GM12865 (cell line): ENCODE measurements around the gene HSD17B11.
"Not testable (repeated sequence)": the region's sequence is repeated elsewhere in the genome, so short reads cannot be mapped to it uniquely, and the experiment has no call there.

Source experiments
- DNase-seq: peaks from one replicate; pipeline ENCODE4 v3.0.0; 2010; ENCODE audit warnings: low read depth
- H3K4me3 ChIP-seq: 2 replicates; pipeline ENCODE4 v1.5.1; 2011; ENCODE audit warnings: mild to moderate bottlenecking, low read depth, low read length, control low read depth
- TF ChIP-seq, protein P1 (sequence below): IDR thresholded peaks from 2 replicates; pipeline ENCODE4 v1.5.1; 2011; ENCODE audit warnings: low read length, control low read depth, low read depth, inconsistent platforms; ENCODE audit not compliant: insufficient read depth; ENCODE audit errors: missing control alignments

Gene HSD17B11

DNA sequence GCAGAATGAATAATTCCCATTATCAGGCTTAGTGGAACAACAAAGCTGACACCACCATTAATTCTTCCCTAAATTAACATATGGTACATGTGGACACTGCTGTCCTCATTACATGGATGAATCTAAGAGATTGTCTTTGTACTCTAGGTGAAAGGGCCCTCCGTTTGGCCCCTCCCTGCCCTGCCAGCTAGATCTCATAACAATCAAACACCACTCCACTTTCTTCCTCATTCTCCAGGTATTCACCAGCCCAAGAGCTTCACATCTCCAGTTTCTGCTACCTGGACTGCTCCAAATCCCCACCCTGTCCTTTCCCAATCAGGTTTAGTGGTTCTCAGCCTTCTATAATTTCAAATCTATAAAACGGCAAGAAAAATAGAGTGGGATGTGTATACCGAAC is 3.8 kb downstream of the HSD17B11 start:
- no peak for DNase-seq
- H3K4me3 ChIP-seq = no peak overlapping the region

DNA sequence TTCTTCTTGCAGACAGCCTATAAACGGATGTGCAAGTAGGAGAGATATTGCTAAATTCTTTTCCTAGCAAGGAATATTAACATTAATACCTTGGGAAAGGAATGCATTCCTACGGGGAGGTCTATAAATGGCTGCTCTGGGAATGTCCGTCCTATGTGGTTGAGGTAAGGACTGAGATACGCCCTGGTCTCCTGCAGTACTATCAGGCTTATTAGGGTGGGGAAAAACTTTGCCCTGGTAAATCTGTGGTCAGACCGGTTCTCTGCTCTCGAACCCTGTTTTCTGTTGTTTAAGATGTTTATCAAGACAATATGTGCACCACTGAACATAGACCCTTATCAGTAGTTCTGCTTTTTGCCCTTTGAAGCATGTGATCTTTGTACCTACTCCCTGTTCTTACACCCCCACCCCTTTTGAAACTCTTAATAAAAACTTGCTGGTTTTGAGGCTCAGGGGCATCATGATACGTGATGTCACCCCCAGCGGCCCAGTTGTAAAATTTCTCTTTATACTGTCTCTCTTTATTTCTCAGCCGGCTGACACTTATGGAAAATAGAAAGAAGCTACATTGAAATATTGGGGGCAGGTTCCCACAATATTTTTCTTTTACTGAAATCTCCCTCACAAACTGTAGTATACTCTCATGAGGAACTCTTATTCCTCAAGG is 6.4 kb downstream of the HSD17B11 start:
- H3K4me3 ChIP-seq, DNase-seq: not testable (repeated sequence)

More for the DNA sequence above, 3.8 kb downstream of the HSD17B11 start:
- TF ChIP-seq, protein P1, sequence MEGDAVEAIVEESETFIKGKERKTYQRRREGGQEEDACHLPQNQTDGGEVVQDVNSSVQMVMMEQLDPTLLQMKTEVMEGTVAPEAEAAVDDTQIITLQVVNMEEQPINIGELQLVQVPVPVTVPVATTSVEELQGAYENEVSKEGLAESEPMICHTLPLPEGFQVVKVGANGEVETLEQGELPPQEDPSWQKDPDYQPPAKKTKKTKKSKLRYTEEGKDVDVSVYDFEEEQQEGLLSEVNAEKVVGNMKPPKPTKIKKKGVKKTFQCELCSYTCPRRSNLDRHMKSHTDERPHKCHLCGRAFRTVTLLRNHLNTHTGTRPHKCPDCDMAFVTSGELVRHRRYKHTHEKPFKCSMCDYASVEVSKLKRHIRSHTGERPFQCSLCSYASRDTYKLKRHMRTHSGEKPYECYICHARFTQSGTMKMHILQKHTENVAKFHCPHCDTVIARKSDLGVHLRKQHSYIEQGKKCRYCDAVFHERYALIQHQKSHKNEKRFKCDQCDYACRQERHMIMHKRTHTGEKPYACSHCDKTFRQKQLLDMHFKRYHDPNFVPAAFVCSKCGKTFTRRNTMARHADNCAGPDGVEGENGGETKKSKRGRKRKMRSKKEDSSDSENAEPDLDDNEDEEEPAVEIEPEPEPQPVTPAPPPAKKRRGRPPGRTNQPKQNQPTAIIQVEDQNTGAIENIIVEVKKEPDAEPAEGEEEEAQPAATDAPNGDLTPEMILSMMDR = no peak

DNA sequence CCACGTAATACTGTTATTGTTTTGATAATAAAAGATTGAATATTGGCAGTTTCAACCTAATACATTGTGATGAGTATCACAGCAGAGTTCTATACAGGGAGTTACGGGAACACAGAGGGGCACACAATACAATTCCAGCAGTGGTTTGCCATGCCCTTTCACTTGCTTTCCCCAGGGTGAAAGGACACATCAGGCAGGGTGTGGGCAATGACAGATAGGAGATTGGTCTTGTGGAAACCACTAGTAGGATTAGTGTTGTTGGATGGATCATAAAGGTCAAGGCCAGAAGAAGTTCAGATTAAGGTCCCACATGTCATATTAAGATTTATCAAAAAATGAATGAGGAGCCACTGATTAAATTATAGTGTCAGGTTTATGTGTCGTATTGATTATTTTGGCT is 8.1 kb downstream of the HSD17B11 start:
- no peak overlapping the region for H3K4me3 ChIP-seq
- no peak for DNase-seq
- TF ChIP-seq, protein P1 = no peak

DNA sequence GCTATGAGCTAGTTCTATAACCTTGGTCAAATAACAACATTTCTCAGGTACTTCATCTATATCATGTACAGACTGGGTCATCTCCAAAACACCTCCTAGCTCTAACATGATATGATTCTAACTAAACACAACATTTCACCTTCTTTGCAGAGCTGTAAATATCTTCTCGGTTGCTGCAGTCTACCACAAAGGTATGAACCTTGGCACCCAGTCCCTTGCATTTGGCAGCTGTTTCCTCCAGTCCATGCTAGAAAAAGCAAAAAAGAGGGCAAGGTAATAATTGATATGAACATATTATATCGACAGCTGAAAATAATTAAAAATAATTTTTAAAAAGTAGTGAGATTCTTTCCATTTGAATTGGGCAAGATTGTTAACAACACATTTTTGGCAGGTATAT is 8.9 kb downstream of the HSD17B11 start:
- TF ChIP-seq, protein P1 = no peak
- no peak overlapping the region for H3K4me3 ChIP-seq
- DNase-seq = no peak

DNA sequence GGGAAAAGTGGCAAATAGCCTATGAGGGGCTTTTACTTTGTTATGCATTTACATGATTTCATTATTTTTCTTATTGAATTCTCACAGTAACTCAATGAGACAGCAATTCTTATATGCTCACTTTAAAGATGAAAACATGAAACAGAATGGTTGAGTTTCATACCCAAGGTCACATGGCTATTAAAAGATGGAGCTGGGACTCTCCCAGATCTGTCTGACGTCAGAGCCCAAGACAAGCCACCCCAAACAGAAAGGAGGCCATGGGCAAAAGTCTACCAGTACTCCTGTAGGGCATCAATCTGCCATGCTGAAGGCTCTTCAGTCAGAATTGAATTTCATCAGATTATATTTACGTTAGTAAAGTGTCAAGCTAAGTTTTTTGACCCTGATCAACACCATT is 13.2 kb downstream of the HSD17B11 start:
- TF ChIP-seq, protein P1 = no peak
- peak; percentile 21 for DNase-seq
- no peak overlapping the region for H3K4me3 ChIP-seq

DNA sequence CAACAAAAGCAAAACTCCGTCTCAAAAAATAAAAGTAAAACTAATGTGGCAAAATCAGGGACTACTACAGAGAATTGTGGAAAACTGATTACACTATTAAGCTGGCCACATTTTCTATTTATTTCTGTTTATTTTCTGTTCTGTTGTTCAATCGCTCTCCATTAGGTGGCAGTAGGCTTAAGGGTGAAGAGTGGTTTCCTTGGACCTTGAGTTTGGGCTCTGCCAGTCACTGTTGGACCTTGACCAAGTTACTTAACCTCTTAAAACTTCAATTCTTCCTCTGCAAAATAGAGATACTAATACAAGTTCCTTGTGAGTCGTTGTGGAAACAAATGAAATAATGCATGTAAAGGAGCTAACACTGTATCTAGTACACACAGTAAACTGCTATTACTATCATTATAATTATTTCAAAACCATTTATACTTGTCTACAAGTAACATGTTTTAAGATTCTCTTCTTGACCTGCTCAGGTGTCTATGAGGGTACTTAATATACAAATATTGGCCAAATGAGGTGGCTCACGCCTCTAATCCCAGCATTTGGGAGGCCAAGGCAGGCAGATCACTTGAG is 15.2 kb downstream of the HSD17B11 start:
- peak; percentile 64 for DNase-seq
- TF ChIP-seq, protein P1 = peak; percentile 68
- no peak overlapping the region for H3K4me3 ChIP-seq

DNA sequence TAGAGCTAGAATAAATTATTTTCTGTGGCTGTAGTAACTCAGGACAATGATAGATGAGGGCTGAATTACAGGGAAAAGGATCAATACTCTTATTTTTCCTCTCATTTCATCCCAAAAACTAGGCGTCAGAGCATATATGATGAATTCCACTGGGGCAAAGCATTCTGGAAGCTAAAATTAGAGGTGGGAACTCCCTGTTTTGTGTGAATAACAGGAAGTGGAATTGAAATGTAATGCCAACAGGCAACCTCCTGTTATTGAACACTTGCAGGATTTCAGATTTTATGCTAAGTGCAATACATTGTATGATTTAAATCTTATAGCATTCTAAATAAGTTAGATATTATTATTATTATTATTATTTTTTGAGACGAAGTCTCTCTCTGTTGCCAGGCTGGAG is 20.9 kb downstream of the HSD17B11 start:
- no peak overlapping the region for H3K4me3 ChIP-seq
- no peak for DNase-seq
- TF ChIP-seq, protein P1 = no peak
